Testis (tissue), 2 donors: ENCODE results near the gene INPPL1.

Source experiments
- CTCF ChIP-seq, 3 experiments: fragments of 450-650 bp in 2 of 3; fragments of 200-600 bp in 1 of 3; sonication (generic) in 1 of 3; IDR thresholded peaks; one replicate each; pipeline ENCODE4 v1.5.1; 2016 to 2019; ENCODE audit warnings: antibody characterized with exemption in 3 of 3, mild to moderate bottlenecking in 2 of 3, moderate library complexity in 1 of 3
- POLR2A ChIP-seq: fragments of 450-650 bp; IDR thresholded peaks from one replicate; pipeline ENCODE4 v1.6.1; 2017; ENCODE audit warnings: antibody characterized with exemption, mild to moderate bottlenecking, moderate library complexity

GRCh38 chr11:72229925-72230763 lies 5.6 kb downstream of the INPPL1 start:
- TF ChIP-seq POLR2A (no peak), CTCF (IDR thresholded peaks at IDR 0.05) (no peak)
